ENCODE results near the gene TMED6.

TMED6 gene

GRCh38 chr16:69326172-69326873 lies 25.3 kb downstream of the TMED6 start:
- TF ChIP-seq CTCF (conservative IDR thresholded peaks at IDR 0.05; ENCODE audit: low read depth) = no peak
- CTCF ChIA-PET = interaction anchor here (0.7 to 1.1 kb wide), 3 partner anchors 14 to 351 kb away, joined by 3 to 5 read pairs (median 4); no protein-coding TSS in a partner anchor
- no peak for DNase-seq (ENCODE audit: low spot score)
- H3K27ac ChIP-seq = peak overlapping the region; percentile 56
- POLR2A ChIA-PET (ENCODE audit: low non-redundant PET) = no interaction called here

- POLR2A ChIA-PET (ENCODE audit: low non-redundant PET) = no interaction called here
- CTCF ChIA-PET = interaction anchor here (0.7 kb wide), 1 partner anchor 351 kb away, joined by 3 read pairs; no protein-coding TSS in a partner anchor
- DNase-seq (ENCODE audit: low spot score) = no peak
Observed at GRCh38 chr16:69325784-69326171, 25.8 kb downstream of the TMED6 start.

GRCh38 chr16:69324585-69325253 lies 26.9 kb downstream of the TMED6 start:
- peak overlapping the region; percentile 56 for H3K27ac ChIP-seq
- no peak for DNase-seq (ENCODE audit: low spot score)
- no peak for TF ChIP-seq CTCF (conservative IDR thresholded peaks at IDR 0.05; ENCODE audit: low read depth)
- CTCF ChIA-PET = interaction anchor here (0.6 kb wide), 1 partner anchor 204 kb away, joined by 3 read pairs; no protein-coding TSS in a partner anchor
- POLR2A ChIA-PET (ENCODE audit: low non-redundant PET) = no interaction called here

More at GRCh38 chr16:69325784-69326171, 25.8 kb downstream of the TMED6 start:
- H3K27ac ChIP-seq = peak overlapping the region; percentile 56
- TF ChIP-seq CTCF (conservative IDR thresholded peaks at IDR 0.05; ENCODE audit: low read depth) = no peak

- CTCF ChIA-PET = interaction anchor here (0.6 kb wide), 1 partner anchor 204 kb away, joined by 3 read pairs; no protein-coding TSS in a partner anchor
- no peak for TF ChIP-seq CTCF (conservative IDR thresholded peaks at IDR 0.05; ENCODE audit: low read depth)
- no peak for DNase-seq (ENCODE audit: low spot score)
- H3K27ac ChIP-seq = peak overlapping the region; percentile 56
- POLR2A ChIA-PET (ENCODE audit: low non-redundant PET) = no interaction called here
Observed at GRCh38 chr16:69324013-69324531, 27.5 kb downstream of the TMED6 start.

- peak overlapping the region; percentile 56 for H3K27ac ChIP-seq
- DNase-seq (ENCODE audit: low spot score) = no peak
- ChIA-PET POLR2A (ENCODE audit: low non-redundant PET) (no interaction called here), CTCF (no interaction called here)
- no peak for TF ChIP-seq CTCF (conservative IDR thresholded peaks at IDR 0.05; ENCODE audit: low read depth)
Observed at GRCh38 chr16:69323415-69323814, 28.2 kb downstream of the TMED6 start.

- CTCF ChIA-PET = interaction anchor here (0.8 kb wide), 1 partner anchor 875 kb away, joined by 3 read pairs; no protein-coding TSS in a partner anchor
- DNase-seq (ENCODE audit: low spot score) = no peak
- peak overlapping the region; percentile 56 for H3K27ac ChIP-seq
- POLR2A ChIA-PET (ENCODE audit: low non-redundant PET) = interaction anchor here (0.6 kb wide), 1 partner anchor 112 kb away, joined by 3 read pairs; no protein-coding TSS in a partner anchor
- TF ChIP-seq CTCF (conservative IDR thresholded peaks at IDR 0.05; ENCODE audit: low read depth) = no peak
Observed at GRCh38 chr16:69322343-69322742, 29.2 kb downstream of the TMED6 start.

Data from RWPE1 (cell line).